HepG2 (cell line): Measurements from ENCODE around the gene NR2C1. TPM values are rescaled to one million over a fixed set of nuclear protein-coding genes. Genes with fewer than 3 reads are reported as not detected.

Source experiments
- ASH2L ChIP-seq: fragments of 300-600, 200-600 bp; sonication (generic); IDR thresholded peaks from 2 replicates; pipeline ENCODE4 v1.7.0; 2017; ENCODE audit warnings: low read depth, mild to moderate bottlenecking, moderate library complexity, mixed read lengths, low read length; ENCODE audit not compliant: insufficient read length
- HNRNPLL ChIP-seq: fragments of 200-400 bp; formaldehyde crosslinking; IDR thresholded peaks from 2 replicates; pipeline ENCODE4 v1.6.1; 2017; ENCODE audit warnings: mild to moderate bottlenecking, low read depth, low read length; ENCODE audit not compliant: poor library complexity, severe bottlenecking
- MTA3 ChIP-seq: sonication (generic); formaldehyde crosslinking; IDR thresholded peaks from 2 replicates; pipeline ENCODE4 v1.4.0; 2020; ENCODE audit warnings: missing genetic modification reagents
- NCOA2 ChIP-seq: sonication (generic); formaldehyde crosslinking; IDR thresholded peaks from 2 replicates; pipeline ENCODE4 v1.8.0; 2022; ENCODE audit warnings: inconsistent platforms
- NFAT5 ChIP-seq: sonication (generic); formaldehyde crosslinking; IDR thresholded peaks from 2 replicates; pipeline ENCODE4 v1.4.0; 2020; ENCODE audit warnings: missing genetic modification reagents
- REPIN1 ChIP-seq: sonication (generic); formaldehyde crosslinking; IDR thresholded peaks from 2 replicates; pipeline ENCODE4 v1.8.0; 2022; ENCODE audit warnings: missing genetic modification reagents, low read depth, mild to moderate bottlenecking, borderline replicate concordance
- SRSF9 ChIP-seq: fragments of 200-400 bp; formaldehyde crosslinking; IDR thresholded peaks from 2 replicates; pipeline ENCODE4 v1.6.1; 2018; ENCODE audit warnings: borderline replicate concordance, mild to moderate bottlenecking, low read depth, low read length; ENCODE audit not compliant: insufficient read depth, poor library complexity, severe bottlenecking
- TBX3 ChIP-seq: fragments of 450-650 bp; IDR thresholded peaks from 2 replicates; pipeline ENCODE4 v1.6.1; 2017; ENCODE audit warnings: antibody characterized with exemption, mild to moderate bottlenecking, inconsistent platforms, borderline replicate concordance
- YY1 ChIP-seq: IDR thresholded peaks from 2 replicates; pipeline ENCODE4 v1.6.1; 2011; ENCODE audit warnings: low read length, low read depth, moderate library complexity, mild to moderate bottlenecking; ENCODE audit not compliant: insufficient read depth, insufficient replicate concordance
- ZFYVE20 ChIP-seq: sonication (generic); formaldehyde crosslinking; IDR thresholded peaks from 2 replicates; pipeline ENCODE4 v1.8.0; 2023; ENCODE audit warnings: low read depth, mild to moderate bottlenecking, moderate library complexity, missing genetic modification reagents, borderline replicate concordance
- ZNF136 ChIP-seq: sonication (generic); formaldehyde crosslinking; IDR thresholded peaks from 2 replicates; pipeline ENCODE4 v1.8.1; 2022; ENCODE audit warnings: low read depth, mild to moderate bottlenecking, moderate library complexity, missing genetic modification reagents
- ZNF512B ChIP-seq: sonication (generic); formaldehyde crosslinking; IDR thresholded peaks from 2 replicates; pipeline ENCODE4 v1.5.1; 2020; ENCODE audit warnings: missing genetic modification reagents, mild to moderate bottlenecking, borderline replicate concordance
- ZNF558 ChIP-seq: sonication (generic); formaldehyde crosslinking; IDR thresholded peaks from 2 replicates; pipeline ENCODE4 v1.9.0; 2022; ENCODE audit warnings: mild to moderate bottlenecking, missing genetic modification reagents, borderline replicate concordance
- ZNF567 ChIP-seq: sonication (generic); formaldehyde crosslinking; IDR thresholded peaks from 2 replicates; pipeline ENCODE4 v1.8.1; 2023; ENCODE audit warnings: mild to moderate bottlenecking, missing genetic modification reagents, borderline replicate concordance
- ZNF580 ChIP-seq: IDR thresholded peaks from 2 replicates; pipeline ENCODE4 v1.6.1; 2016; ENCODE audit warnings: low read depth, borderline replicate concordance
- ZNF616 ChIP-seq: sonication (generic); formaldehyde crosslinking; IDR thresholded peaks from 2 replicates; pipeline ENCODE4 v1.5.0; 2020; ENCODE audit warnings: low read depth, mild to moderate bottlenecking, missing genetic modification reagents
- ZNF800 ChIP-seq: sonication (generic); formaldehyde crosslinking; IDR thresholded peaks from 2 replicates; pipeline ENCODE4 v1.4.0; 2020; ENCODE audit warnings: missing genetic modification reagents
- polyA plus RNA-seq, 8 experiments: library from polyadenylated mRNA; depleted of rRNA in 3 of 8; stranded (reverse) in 7 of 8; unstranded in 1 of 8; fragments of >200 nt; fragmentation: Illumina TruSeq in 4 of 8; extraction: Trizol in 4 of 8; gene quantifications; 2 replicates each; pipeline versions ENCODE4 v1.2.1 to v1.2.3, GENCODE V29; 2011 to 2016; ENCODE audit warnings: low read depth in 4 of 8, missing spikeins in 1 of 8, mixed read lengths in 1 of 8; ENCODE audit not compliant: insufficient read depth in 1 of 8
- total RNA-seq, 5 experiments: library from RNA; depleted of rRNA; stranded (reverse); fragments of >200 nt; fragmentation: Illumina TruSeq; extraction: Trizol; gene quantifications; 2 replicates each; pipeline ENCODE4 v1.2.3, GENCODE V29; 2016; ENCODE audit warnings: low read depth in 1 of 5

The NR2C1 gene
- total and polyA plus RNA-seq, 2 of the 13 experiments (the other 11 are each of a cell fraction or from before 2014, with no cell fraction given), result 38.0 to 70.8 TPM

- TF ChIP-seq ZNF512B (CRISPR knock-in tag), result no peak
- no peak for TF ChIP-seq NFAT5 (CRISPR knock-in tag)
- no peak for TF ChIP-seq MTA3 (CRISPR knock-in tag)
- TF ChIP-seq ZNF558 (CRISPR knock-in tag), result peak; percentile 74; the same call in 1 of the 2 replicates
- TF ChIP-seq NCOA2, result peak; percentile 61
- TF ChIP-seq ZNF136 (CRISPR knock-in tag), result peak; percentile 93
- TF ChIP-seq ZFYVE20 (CRISPR knock-in tag), result no peak
- peak; percentile 38; the same call in 1 of the 2 replicates for TF ChIP-seq ZNF800 (CRISPR knock-in tag)
- peak; percentile 95 for TF ChIP-seq YY1
- TF ChIP-seq SRSF9, result no peak
- peak; percentile 93 for TF ChIP-seq ZNF580 (CRISPR knock-in tag)
- 0 out of 2 replicates have a peak, but pooled peaks have one; percentile 69 for TF ChIP-seq ZNF616
- TF ChIP-seq HNRNPLL, result peak; percentile 66
- TF ChIP-seq ZNF567 (CRISPR knock-in tag), result no peak
- no peak for TF ChIP-seq TBX3
- peak; percentile 50; the same call in 1 of the 2 replicates for TF ChIP-seq REPIN1 (CRISPR knock-in tag)
- peak; percentile 93 for TF ChIP-seq ASH2L
These were observed 70.1 kb downstream of the NR2C1 start, which contains the start of gene NDUFA12 (continued) for GRCh38 chr12:95003213-95003920.
